CD4-positive, alpha-beta T cell (primary cell): ENCODE data around the gene ARGLU1. TPM values are rescaled to one million over a fixed set of nuclear protein-coding genes. Genes with fewer than 3 reads are reported as not detected.

ENCODE experiments used
- ATAC-seq: fragments of 200-7000 bp; cut with Tn5 transposase; one replicate; pipeline ENCODE4 v1.10.0; 2022; ENCODE audit warnings: mild to moderate bottlenecking; ENCODE audit not compliant: poor library complexity
- CTCF ChIA-PET: fragments of 350-600 bp; sonication (Branson Sonifier 250); formaldehyde crosslinking; loops from one replicate; lab custom pipeline; 2021; ENCODE audit warnings: antibody characterized with exemption, inconsistent platforms; lab: Charles Lee
- POLR2A ChIA-PET: fragments of 350-600 bp; sonication (Branson Sonifier 250); formaldehyde crosslinking; loops from one replicate; lab custom pipeline; 2021; ENCODE audit warnings: antibody characterized with exemption, inconsistent platforms; lab: Charles Lee
- DNase-seq, 14 experiments: peaks; one replicate each; pipeline ENCODE4 v3.0.0-alpha.2; 2013 to 2020; ENCODE audit warnings: mixed read lengths in 2 of 14
- H3K27ac ChIP-seq, 2 donors: one replicate each; pipeline versions ENCODE4 v1.5.1 to v1.7.0; 2013; ENCODE audit warnings: low read length in 2 of 2, low read depth in 1 of 2, mild to moderate bottlenecking in 1 of 2
- H3K27me3 ChIP-seq, 2 experiments: 1 replicate in 1 of 2; 2 replicates in 1 of 2; pipeline versions ENCODE4 v1.6.1 to v1.7.0; 2013; ENCODE audit warnings: low read length in 2 of 2, control low read depth in 1 of 2, mild to moderate bottlenecking in 1 of 2, moderate library complexity in 1 of 2; ENCODE audit not compliant: insufficient read depth in 2 of 2, control insufficient read depth in 1 of 2
- H3K36me3 ChIP-seq: one replicate; pipeline ENCODE4 v1.6.1; 2013; ENCODE audit warnings: low read length, control low read depth; ENCODE audit not compliant: insufficient read depth
- H3K4me1 ChIP-seq: one replicate; pipeline ENCODE4 v1.6.1; 2013; ENCODE audit warnings: low read length, control low read depth; ENCODE audit not compliant: insufficient read depth
- H3K4me3 ChIP-seq: one replicate; pipeline ENCODE4 v1.5.1; 2013; ENCODE audit warnings: mild to moderate bottlenecking, low read length, moderate library complexity
- H3K9me3 ChIP-seq, 2 experiments: 1 replicate in 1 of 2; 2 replicates in 1 of 2; pipeline versions ENCODE4 v1.6.1 to v1.7.0; 2013; ENCODE audit warnings: low read length in 2 of 2, mild to moderate bottlenecking in 2 of 2, control low read depth in 1 of 2, moderate library complexity in 1 of 2; ENCODE audit not compliant: control insufficient read depth in 1 of 2, insufficient read depth in 1 of 2
- H3K27ac Mint-ChIP-seq: one replicate; pipeline ENCODE4 v1.8.0; 2020; ENCODE audit warnings: mixed read lengths
- H3K27me3 Mint-ChIP-seq: one replicate; pipeline ENCODE4 v1.8.0; 2021; ENCODE audit warnings: mixed read lengths
- H3K36me3 Mint-ChIP-seq: one replicate; pipeline ENCODE4 v1.8.0; 2021; ENCODE audit warnings: low read depth, mixed read lengths
- H3K4me1 Mint-ChIP-seq: one replicate; pipeline ENCODE4 v1.8.0; 2021; ENCODE audit warnings: low read depth, mixed read lengths
- H3K4me3 Mint-ChIP-seq: one replicate; pipeline ENCODE4 v1.8.0; 2020; ENCODE audit warnings: mild to moderate bottlenecking, mixed read lengths
- H3K9me3 Mint-ChIP-seq: one replicate; pipeline ENCODE4 v1.8.0; 2020; ENCODE audit warnings: mixed read lengths
- CTCF ChIP-seq: fragments of 200-600 bp; IDR thresholded peaks from one replicate; pipeline ENCODE4 v1.8.0; 2022; ENCODE audit warnings: antibody characterized with exemption, mild to moderate bottlenecking
- intact Hi-C, 2 experiments: fragments of 100-400 bp; cut with DNase I in 1 of 2; cut with micrococcal nuclease in 1 of 2; formaldehyde crosslinking; loops; one replicate each; pipeline versions ENCODE4 v1.15.1 to v1.9.0; 2023 to 2025; cut with DNase I, micrococcal nuclease
- total RNA-seq, 174 experiments: library from RNA in 2 of 174; stranded (reverse) in 2 of 174; gene quantifications; one replicate each; pipeline ENCODE4 v1.2.3 and lab custom pipeline; 2021 to 2026

Gene ARGLU1
- total RNA-seq, 2 experiments from 2014 or later: 146 to 152 TPM

GRCh38 chr13:106505732-106506131, 62.2 kb downstream of the ARGLU1 start:
- H3K4me3 Mint-ChIP-seq: no peak overlapping the region
- H3K9me3 Mint-ChIP-seq: no peaks in the 10 kb centered on the region
- no peaks in the 10 kb centered on the region for H3K9me3 ChIP-seq
- H3K27ac Mint-ChIP-seq: no peak overlapping the region
- ChIA-PET CTCF (no interaction called here), POLR2A (no interaction called here)
- DNase-seq (no peak), ATAC-seq (no peak)
- no peaks in the 10 kb centered on the region for H3K4me1 Mint-ChIP-seq
- peaks cover 0 to 4% of the 10 kb centered on the region in 2 experiments for H3K27me3 ChIP-seq
- H3K4me1 ChIP-seq: no peaks in the 10 kb centered on the region
- H3K36me3 ChIP-seq: no peaks in the 10 kb centered on the region
- H3K27me3 Mint-ChIP-seq: peaks cover 26% of the 10 kb centered on the region
- H3K4me3 ChIP-seq: no peak overlapping the region
- TF ChIP-seq CTCF: no peak
- intact Hi-C loops: no loop called here
- no peak overlapping the region for H3K27ac ChIP-seq
- no peaks in the 10 kb centered on the region for H3K36me3 Mint-ChIP-seq

- DNase-seq: no peak
- H3K27ac Mint-ChIP-seq: no peak overlapping the region
- Histone ChIP-seq H3K27me3 (peaks cover 0 to 4% of the 10 kb centered on the region in 2 experiments), H3K4me1 (no peaks in the 10 kb centered on the region), H3K36me3 (no peaks in the 10 kb centered on the region), H3K27ac (no peak overlapping the region), H3K9me3 (no peaks in the 10 kb centered on the region), H3K4me3 (no peak overlapping the region)
- ATAC-seq: no peak
- no peaks in the 10 kb centered on the region for H3K4me1 Mint-ChIP-seq
- no peaks in the 10 kb centered on the region for H3K36me3 Mint-ChIP-seq
- intact Hi-C loops: no loop called here
- peaks cover 31% of the 10 kb centered on the region for H3K27me3 Mint-ChIP-seq
- no peaks in the 10 kb centered on the region for H3K9me3 Mint-ChIP-seq
- no peak for TF ChIP-seq CTCF
- H3K4me3 Mint-ChIP-seq: no peak overlapping the region
- ChIA-PET POLR2A (no interaction called here), CTCF (no interaction called here)
Measured at GRCh38 chr13:106505295-106505694, 62.6 kb downstream of the ARGLU1 start.

- POLR2A ChIA-PET: interaction anchor here (0.6 kb wide), 1 partner anchor 474 kb away, joined by 3 read pairs; no protein-coding TSS in a partner anchor
Measured at GRCh38 chr13:106503730-106504453, 64.0 kb downstream of the ARGLU1 start.

More at GRCh38 chr13:106503730-106504453, 64.0 kb downstream of the ARGLU1 start:
- Histone ChIP-seq H3K4me3 (no peak overlapping the region), H3K36me3 (no peaks in the 10 kb centered on the region), H3K4me1 (no peaks in the 10 kb centered on the region), H3K27me3 (peaks cover 0 to 4% of the 10 kb centered on the region in 2 experiments), H3K27ac (no peak overlapping the region), H3K9me3 (no peaks in the 10 kb centered on the region)
- H3K36me3 Mint-ChIP-seq: no peaks in the 10 kb centered on the region
- DNase-seq (no peak), ATAC-seq (no peak)
- CTCF ChIA-PET: no interaction called here
- no peak overlapping the region for H3K27ac Mint-ChIP-seq
- no peak overlapping the region for H3K4me3 Mint-ChIP-seq
- no peaks in the 10 kb centered on the region for H3K4me1 Mint-ChIP-seq
- H3K27me3 Mint-ChIP-seq: peaks cover 41% of the 10 kb centered on the region
- TF ChIP-seq CTCF: no peak
- no peaks in the 10 kb centered on the region for H3K9me3 Mint-ChIP-seq
- intact Hi-C loops: no loop called here
